ENCODE results near the gene PLAAT5. TPM values are rescaled to one million over a fixed set of nuclear protein-coding genes. Genes with fewer than 3 reads are reported as not detected.
"Not testable (repeated sequence)": the region's sequence is repeated elsewhere in the genome, so short reads cannot be mapped to it uniquely, and the experiment has no call there.

Gene PLAAT5
- total RNA-seq, 4 donors from 2014 or later = 0.34 to 1.1 (median 0.59) TPM

GRCh38 chr11:63528156-63528555 lies 37.2 kb upstream of the PLAAT5 start:
- H3K9me3 ChIP-seq; H3K4me1 ChIP-seq; H3K36me3 ChIP-seq; intact Hi-C loops (cut with DNase I); DNase-seq; H3K4me3 ChIP-seq (replicated peaks in 1 of 3); H3K27me3 ChIP-seq; H3K27ac ChIP-seq: not testable (repeated sequence)
- WGBS, 2 donors = 50 to 58% methylated on average over 6 to 7 of the region's 11 CpGs

GRCh38 chr11:63527667-63528066 lies 36.7 kb upstream of the PLAAT5 start:
- intact Hi-C loops (cut with DNase I) = no loop called here
- no peak for TF ChIP-seq CTCF (IDR thresholded peaks at IDR 0.05)
- TF ChIP-seq POLR2A (IDR thresholded peaks at IDR 0.05) = no peak
- Histone ChIP-seq H3K4me3 (replicated peaks in 1 of 3) (no peak overlapping the region), H3K4me1 (peaks cover 3 to 7% of the 10 kb centered on the region in 2 donors), H3K9me3 (no peaks in the 10 kb centered on the region), H3K36me3 (no peaks in the 10 kb centered on the region), H3K27ac (no peak overlapping the region), H3K27me3 (no peaks in the 10 kb centered on the region)
- DNase-seq = no peak
- WGBS, 2 donors = 93 to 95% methylated on average over 2 of the region's 2 CpGs

- no peak for TF ChIP-seq POLR2A (IDR thresholded peaks at IDR 0.05)
- no peak for TF ChIP-seq CTCF (IDR thresholded peaks at IDR 0.05)
- no peaks in the 10 kb centered on the region for H3K9me3 ChIP-seq
- H3K4me3 ChIP-seq (replicated peaks in 1 of 3) = no peak overlapping the region
- DNase-seq = no peak
- H3K4me1 ChIP-seq = peaks cover 0 to 4% of the 10 kb centered on the region in 2 donors
- WGBS, 2 donors = 85 to 86% methylated on average over 7 of the region's 7 CpGs
- no peaks in the 10 kb centered on the region for H3K36me3 ChIP-seq
- intact Hi-C loops (cut with DNase I) = no loop called here
- no peaks in the 10 kb centered on the region for H3K27me3 ChIP-seq
- no peak overlapping the region for H3K27ac ChIP-seq
Observed at GRCh38 chr11:63523151-63523550, 32.2 kb upstream of the PLAAT5 start.

- Histone ChIP-seq H3K4me1 (peaks cover 0 to 4% of the 10 kb centered on the region in 2 donors), H3K27ac (no peak overlapping the region), H3K36me3 (no peaks in the 10 kb centered on the region), H3K4me3 (replicated peaks in 1 of 3) (no peak overlapping the region), H3K27me3 (no peaks in the 10 kb centered on the region), H3K9me3 (no peaks in the 10 kb centered on the region)
- TF ChIP-seq POLR2A (IDR thresholded peaks at IDR 0.05) = no peak
- no peak for TF ChIP-seq CTCF (IDR thresholded peaks at IDR 0.05)
- 84 to 93% methylated on average over 2 of the region's 2 CpGs for WGBS, 2 donors
- intact Hi-C loops (cut with DNase I) = no loop called here
- no peak for DNase-seq
Observed at GRCh38 chr11:63521896-63522295, 30.9 kb upstream of the PLAAT5 start.

GRCh38 chr11:63520606-63521170 lies 29.7 kb upstream of the PLAAT5 start:
- no peak for TF ChIP-seq POLR2A (IDR thresholded peaks at IDR 0.05)
- TF ChIP-seq CTCF (IDR thresholded peaks at IDR 0.05) = no peak
- H3K4me3 ChIP-seq (replicated peaks in 1 of 3) = no peak overlapping the region
- peaks cover 0 to 4% of the 10 kb centered on the region in 2 donors for H3K4me1 ChIP-seq
- 88 to 93% methylated on average over 5 of the region's 5 CpGs for whole genome bisulfite sequencing, 2 donors
- DNase-seq = no peak
- no peaks in the 10 kb centered on the region for H3K27me3 ChIP-seq
- H3K27ac ChIP-seq = no peak overlapping the region
- no peaks in the 10 kb centered on the region for H3K9me3 ChIP-seq
- H3K36me3 ChIP-seq = no peaks in the 10 kb centered on the region
- intact Hi-C loops (cut with DNase I) = no loop called here

Measured in thyroid gland (tissue), 4 donors.